Activated CD4-positive, alpha-beta T cell treated with anti-CD3 and anti-CD28 coated beads for 36 hours (primary cell): ENCODE data around the gene SETD1A. TPM values are rescaled to one million over a fixed set of nuclear protein-coding genes. Genes with fewer than 3 reads are reported as not detected.
A peak's percentile ranks its signal among the peaks of the same experiment; 100 is the strongest.

Experiments used
- ATAC-seq: fragments of 200-7000 bp; cut with Tn5 transposase; one replicate; pipeline ENCODE4 v1.10.0; 2021; ENCODE audit warnings: mild to moderate bottlenecking, moderate library complexity
- CTCF ChIA-PET: fragments of 350-600 bp; sonication (Branson Sonifier 250); formaldehyde crosslinking; loops from one replicate; lab custom pipeline; 2021; ENCODE audit warnings: antibody characterized with exemption; lab: Charles Lee
- POLR2A ChIA-PET: fragments of 350-600 bp; sonication (Branson Sonifier 250); formaldehyde crosslinking; loops from one replicate; lab custom pipeline; 2021; ENCODE audit warnings: antibody characterized with exemption, inconsistent platforms; lab: Charles Lee
- DNase-seq: peaks from one replicate; pipeline ENCODE4 v3.0.0-alpha.2; 2020
- H3K27ac Mint-ChIP-seq: one replicate; pipeline ENCODE4 v1.8.0; 2021; ENCODE audit warnings: mixed read lengths
- H3K27me3 Mint-ChIP-seq: one replicate; pipeline ENCODE4 v1.8.0; 2021; ENCODE audit warnings: mixed read lengths
- H3K36me3 Mint-ChIP-seq: one replicate; pipeline ENCODE4 v1.8.0; 2021; ENCODE audit warnings: low read depth, mixed read lengths
- H3K4me1 Mint-ChIP-seq: one replicate; pipeline ENCODE4 v1.8.0; 2021; ENCODE audit warnings: mixed read lengths
- H3K4me3 Mint-ChIP-seq: one replicate; pipeline ENCODE4 v1.8.0; 2021; ENCODE audit warnings: mild to moderate bottlenecking, moderate library complexity, mixed read lengths
- H3K9me3 Mint-ChIP-seq: one replicate; pipeline ENCODE4 v1.8.0; 2021; ENCODE audit warnings: low read depth, mixed read lengths
- intact Hi-C, 2 experiments: fragments of 100-400 bp; cut with DNase I in 1 of 2; cut with micrococcal nuclease in 1 of 2; formaldehyde crosslinking; loops; one replicate each; pipeline versions ENCODE4 v1.14.2 to v1.15.1; 2022 to 2024; cut with DNase I, micrococcal nuclease
- total RNA-seq, 2 experiments: library from RNA; stranded (reverse); gene quantifications; one replicate each; pipeline ENCODE4 v1.2.3, GENCODE V29; 2021

The SETD1A gene
- total RNA-seq, 2 experiments from 2014 or later, result 18.5 to 21.7 TPM

DNA sequence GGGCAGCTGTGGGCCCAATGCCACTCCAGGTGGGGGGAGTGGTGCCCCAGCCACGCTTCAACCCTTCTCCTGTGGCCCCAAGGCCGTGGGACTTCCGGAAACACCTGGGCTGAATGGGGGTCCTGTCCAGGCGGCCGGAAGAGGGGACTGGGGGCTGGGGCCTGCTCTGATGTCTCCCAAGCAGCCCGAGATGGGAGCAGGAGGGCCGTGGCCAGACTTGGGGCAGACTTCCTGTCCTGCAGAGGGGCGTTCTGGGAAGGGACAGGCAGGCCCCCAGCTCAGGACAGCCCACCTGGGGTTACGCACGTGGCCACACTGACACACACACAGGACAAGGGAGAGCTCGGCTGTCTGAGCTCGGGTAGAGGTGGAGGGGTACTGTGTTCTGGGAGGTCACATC lies 32.6 kb downstream of the SETD1A start:
- ChIA-PET POLR2A (interaction anchor here (0.6 kb wide), 1 partner anchor 188 kb away, joined by 7 read pairs; no protein-coding TSS in a partner anchor), CTCF (no interaction called here)
- peaks cover 7% of the 10 kb centered on the region for H3K4me1 Mint-ChIP-seq
- intact Hi-C loops, result loop anchor here in 1 of 2 experiments (10.0 kb wide), 3 partner anchors 55 to 875 kb away; no protein-coding TSS in a partner anchor
- ATAC-seq, result no peak
- no peaks in the 10 kb centered on the region for H3K27me3 Mint-ChIP-seq
- DNase-seq, result no peak
- H3K27ac Mint-ChIP-seq, result no peak overlapping the region
- peaks cover 3% of the 10 kb centered on the region for H3K36me3 Mint-ChIP-seq
- no peaks in the 10 kb centered on the region for H3K9me3 Mint-ChIP-seq
- no peak overlapping the region for H3K4me3 Mint-ChIP-seq

DNA sequence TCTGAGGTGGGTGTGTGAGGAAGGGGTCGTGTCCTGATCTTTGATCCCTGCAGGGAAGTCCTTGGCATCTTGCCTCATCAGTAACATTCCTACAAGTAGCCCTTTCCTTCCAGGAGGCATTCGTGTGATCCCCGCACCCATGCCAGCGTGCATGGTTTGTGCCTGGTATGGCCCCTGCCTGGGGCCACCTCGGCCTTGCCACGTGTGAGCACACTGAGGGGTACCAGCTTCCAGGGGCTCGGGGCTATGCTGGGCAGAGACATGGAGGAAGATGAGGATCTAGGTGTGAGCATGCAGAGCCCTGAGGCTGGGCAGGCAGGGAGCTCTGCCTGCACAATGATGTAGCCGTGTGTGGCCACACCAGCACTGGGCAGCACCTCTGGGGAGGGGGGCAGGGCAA lies 33.5 kb downstream of the SETD1A start:
- intact Hi-C loops, result loop anchor here in 1 of 2 experiments (10.0 kb wide), 3 partner anchors 54 to 874 kb away; no protein-coding TSS in a partner anchor
- ChIA-PET POLR2A (no interaction called here), CTCF (interaction anchor here (0.7 kb wide), 1 partner anchor 454 kb away, joined by 3 read pairs; no protein-coding TSS in a partner anchor)
- peaks cover 8% of the 10 kb centered on the region for H3K4me1 Mint-ChIP-seq
- H3K27me3 Mint-ChIP-seq, result no peaks in the 10 kb centered on the region
- H3K36me3 Mint-ChIP-seq, result peaks cover 3% of the 10 kb centered on the region
- no peak for DNase-seq
- no peak overlapping the region for H3K27ac Mint-ChIP-seq
- H3K4me3 Mint-ChIP-seq, result no peak overlapping the region
- no peaks in the 10 kb centered on the region for H3K9me3 Mint-ChIP-seq
- no peak for ATAC-seq

DNA sequence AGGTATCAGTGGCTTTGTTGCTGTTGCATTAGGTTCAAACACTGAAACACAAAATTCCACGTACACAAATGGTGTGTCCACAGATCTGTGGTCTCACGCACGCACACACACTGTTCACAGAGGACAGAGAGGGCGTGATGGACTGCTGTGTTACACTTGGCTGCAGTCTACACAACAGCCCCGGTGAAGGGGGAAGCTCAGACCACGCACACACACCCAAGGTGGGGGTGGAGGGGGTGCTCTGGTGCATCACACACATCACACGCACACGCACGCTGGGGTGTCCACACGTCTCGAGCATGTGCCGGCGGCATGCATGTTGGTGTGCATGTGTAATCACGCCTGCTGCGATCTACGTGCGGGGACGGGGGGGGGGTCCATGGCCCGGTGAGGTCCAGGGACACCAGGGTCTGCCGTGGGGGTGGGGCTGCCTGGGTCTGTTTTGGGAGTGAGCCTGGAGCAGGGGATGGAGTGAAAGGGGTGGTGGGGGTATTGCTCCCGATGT lies 34.8 kb downstream of the SETD1A start:
- ChIA-PET CTCF (interaction anchor here (0.6 kb wide), 1 partner anchor 171 kb away, joined by 3 read pairs; no protein-coding TSS in a partner anchor), POLR2A (no interaction called here)
- H3K9me3 Mint-ChIP-seq, result no peaks in the 10 kb centered on the region
- no peak overlapping the region for H3K4me3 Mint-ChIP-seq
- H3K27ac Mint-ChIP-seq, result no peak overlapping the region
- intact Hi-C loops, result loop anchor here in 1 of 2 experiments (10.0 kb wide), 3 partner anchors 52 to 872 kb away; no protein-coding TSS in a partner anchor
- DNase-seq (no peak), ATAC-seq (no peak)
- H3K36me3 Mint-ChIP-seq, result no peaks in the 10 kb centered on the region
- peaks cover 3% of the 10 kb centered on the region for H3K27me3 Mint-ChIP-seq
- peaks cover 16% of the 10 kb centered on the region for H3K4me1 Mint-ChIP-seq

DNA sequence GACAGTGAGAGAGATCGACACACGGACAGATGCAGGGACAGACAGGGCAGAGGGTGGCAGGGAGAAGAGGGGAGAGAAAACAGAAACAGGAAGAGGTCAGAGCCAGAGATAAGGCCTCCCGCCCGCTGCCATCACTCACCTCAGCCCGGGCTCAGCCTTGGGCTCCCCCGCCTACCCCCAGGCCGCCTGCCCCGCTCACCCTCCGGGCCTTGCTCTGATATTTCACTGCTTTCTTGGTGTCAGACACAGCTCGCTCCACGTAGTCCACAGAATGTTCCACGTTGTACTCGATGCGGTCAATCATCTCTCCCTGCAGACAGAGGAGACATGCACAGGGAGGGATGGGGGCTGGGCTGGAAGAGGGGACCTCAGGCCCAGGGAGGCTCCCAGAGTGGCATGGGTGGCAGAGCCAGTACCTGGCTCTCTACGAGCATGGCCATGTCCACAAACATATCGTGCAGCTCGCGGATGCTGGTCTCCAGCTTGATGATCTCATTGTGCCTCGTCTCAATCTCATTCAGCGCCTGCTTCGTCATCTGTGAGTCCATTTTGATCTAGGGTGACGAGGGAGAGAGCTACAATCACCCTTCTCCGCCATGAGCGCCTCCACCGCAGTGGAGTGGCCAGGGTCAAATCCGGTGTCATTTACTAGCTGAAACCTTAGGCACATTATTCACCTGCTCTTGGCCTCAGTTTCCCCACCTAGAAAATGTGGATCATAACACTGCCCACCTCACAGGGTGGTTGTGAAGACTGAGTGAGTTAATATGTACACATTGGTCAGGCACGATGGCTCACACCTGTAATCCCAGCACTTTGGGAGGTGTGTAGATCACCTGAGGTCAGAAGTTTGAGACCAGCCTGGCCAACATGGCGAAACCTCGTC lies 35.6 kb downstream of the SETD1A start:
- intact Hi-C loops, result loop anchor here in 1 of 2 experiments (10.0 kb wide), 3 partner anchors 52 to 872 kb away; no protein-coding TSS in a partner anchor
- DNase-seq (no peak), ATAC-seq (no peak)
- ChIA-PET POLR2A (interaction anchor here (0.6 kb wide), 2 partner anchors 186 to 274 kb away, joined by 3 read pairs; partner anchors contain the start of gene FUS), CTCF (interaction anchor here (0.6 to 1.1 kb wide), 5 partner anchors 9 to 170 kb away, joined by 3 read pairs; no protein-coding TSS in a partner anchor)
- peaks cover 3% of the 10 kb centered on the region for H3K27me3 Mint-ChIP-seq
- no peaks in the 10 kb centered on the region for H3K36me3 Mint-ChIP-seq
- no peak overlapping the region for H3K4me3 Mint-ChIP-seq
- no peak overlapping the region for H3K27ac Mint-ChIP-seq
- H3K9me3 Mint-ChIP-seq, result no peaks in the 10 kb centered on the region
- H3K4me1 Mint-ChIP-seq, result peaks cover 16% of the 10 kb centered on the region

DNA sequence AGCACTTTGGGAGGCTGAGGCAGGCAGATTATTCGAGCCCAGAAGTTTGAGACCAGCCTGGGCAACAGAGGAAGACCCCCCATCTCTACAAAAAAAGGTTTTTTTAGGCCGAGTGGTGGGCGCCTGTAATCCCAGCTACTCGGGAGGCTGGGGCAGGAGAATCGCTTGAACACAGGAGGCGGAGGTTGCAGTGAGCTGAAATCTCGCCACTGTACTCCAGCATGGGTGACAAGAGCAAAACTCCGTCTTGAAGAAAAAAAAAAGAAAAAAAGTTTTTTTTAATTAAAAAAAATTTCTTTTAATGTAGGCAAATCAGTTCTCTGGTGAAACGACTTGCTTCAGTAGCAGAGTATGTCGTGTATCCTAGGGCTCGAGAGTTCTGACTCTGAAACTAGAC lies 38.4 kb downstream of the SETD1A start:
- ChIA-PET POLR2A (no interaction called here), CTCF (interaction anchor here (0.6 kb wide), 1 partner anchor 906 kb away, joined by 3 read pairs; no protein-coding TSS in a partner anchor)
- H3K36me3 Mint-ChIP-seq, result no peaks in the 10 kb centered on the region
- no peaks in the 10 kb centered on the region for H3K9me3 Mint-ChIP-seq
- no peak for ATAC-seq
- DNase-seq, result no peak
- peaks cover 16% of the 10 kb centered on the region for H3K4me1 Mint-ChIP-seq
- H3K27ac Mint-ChIP-seq, result no peak overlapping the region
- H3K4me3 Mint-ChIP-seq, result peak overlapping the region; percentile 72
- peaks cover 3% of the 10 kb centered on the region for H3K27me3 Mint-ChIP-seq
- intact Hi-C loops, result loop anchor here (2.0 to 10.0 kb wide), 5 partner anchors 49 to 869 kb away; partner anchors contain the start of gene FBXL19 (in 1 of the 2)

DNA sequence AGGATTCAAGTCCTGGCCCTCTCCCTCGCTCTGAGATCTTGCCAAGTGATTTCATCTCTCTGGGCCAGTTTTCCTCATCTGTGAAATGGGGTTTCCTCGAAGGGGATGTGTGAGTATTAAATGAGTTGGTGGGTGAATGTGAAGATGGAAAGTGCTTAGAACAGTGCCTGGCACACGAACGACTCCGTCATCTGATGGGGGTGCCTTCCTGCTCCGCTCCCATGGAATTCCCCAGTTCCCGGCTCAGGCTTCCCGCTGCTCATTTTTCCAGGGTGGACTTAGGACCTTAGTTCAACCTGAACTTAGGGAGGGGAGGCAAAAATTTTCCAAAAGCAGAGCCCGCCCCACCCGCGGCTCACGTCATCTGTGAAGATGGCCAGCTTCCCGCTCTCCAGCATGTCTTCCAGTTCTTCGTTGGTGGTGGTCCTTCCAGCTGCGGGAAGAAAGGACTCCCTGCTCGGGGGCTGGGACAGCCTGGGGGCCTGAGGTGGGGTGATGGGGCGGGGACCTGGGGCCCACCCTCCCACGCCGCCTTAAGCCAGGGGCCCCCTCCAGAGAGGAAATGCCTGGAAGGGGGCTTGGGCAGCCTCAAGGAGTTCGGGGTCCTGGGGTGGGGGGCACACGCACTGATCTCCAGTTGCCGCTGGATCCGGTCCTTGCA lies 38.9 kb downstream of the SETD1A start:
- intact Hi-C loops, result loop anchor here (2.0 to 10.0 kb wide), 5 partner anchors 48 to 868 kb away; partner anchors contain the start of gene FBXL19 (in 1 of the 2)
- ATAC-seq (no peak), DNase-seq (no peak)
- CTCF ChIA-PET, result interaction anchor here (0.6 kb wide), 1 partner anchor 907 kb away, joined by 3 read pairs; no protein-coding TSS in a partner anchor
- Mint-ChIP-seq H3K27ac (no peak overlapping the region), H3K36me3 (no peaks in the 10 kb centered on the region), H3K9me3 (no peaks in the 10 kb centered on the region), H3K27me3 (peaks cover 3% of the 10 kb centered on the region), H3K4me1 (peaks cover 16% of the 10 kb centered on the region), H3K4me3 (peak overlapping the region; percentile 72)
- POLR2A ChIA-PET, result interaction anchor here (0.8 kb wide), 1 partner anchor 76 kb away, joined by 3 read pairs; no protein-coding TSS in a partner anchor

DNA sequence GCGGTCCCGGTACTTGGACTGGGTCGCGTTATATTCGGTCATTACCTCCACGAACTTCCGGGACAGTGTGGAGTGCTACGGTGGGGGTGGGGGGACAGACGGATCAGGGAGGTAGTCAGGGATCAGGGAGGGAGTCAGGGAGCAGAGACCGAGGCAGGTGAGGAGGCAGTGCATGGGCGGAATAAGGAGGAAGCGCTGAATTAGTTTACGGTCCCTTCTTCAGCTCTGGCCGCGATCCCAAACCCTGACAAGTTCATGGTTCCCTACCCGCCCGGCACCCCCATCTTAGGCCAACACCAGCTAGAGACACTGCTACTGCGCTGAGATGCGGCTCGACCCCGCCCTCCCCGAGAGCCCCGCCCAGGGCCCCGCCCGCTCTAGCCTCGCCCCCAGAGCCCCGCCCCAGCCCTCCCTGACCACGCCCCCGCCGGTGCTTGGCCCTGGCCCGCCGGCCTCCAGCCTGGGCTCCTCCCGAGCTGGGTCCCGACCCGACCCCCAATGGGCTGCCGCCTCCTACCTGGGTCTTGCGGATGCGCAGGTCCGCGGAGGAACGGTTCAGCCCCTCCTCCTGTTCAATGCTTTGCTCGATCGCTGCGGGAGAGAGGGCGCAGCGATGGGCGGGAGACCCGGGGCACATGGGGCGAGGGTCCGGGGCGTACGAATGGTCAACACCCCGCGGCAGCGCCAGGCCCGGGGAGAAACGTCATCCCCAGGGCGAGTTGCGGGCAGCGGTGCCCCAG lies 39.6 kb downstream of the SETD1A start:
- DNase-seq (peak; percentile 94), ATAC-seq (peak; percentile 95)
- intact Hi-C loops, result loop anchor here (1.0 to 10.0 kb wide), 13 partner anchors 36 to 868 kb away; partner anchors contain the start of genes ARMC5 (in 1 of the 2), FBXL19 (in 1 of the 2), KAT8 (in 1 of the 2) and SETD1A (in 1 of the 2)
- Mint-ChIP-seq H3K36me3 (no peaks in the 10 kb centered on the region), H3K27ac (no peak overlapping the region), H3K27me3 (peaks cover 3% of the 10 kb centered on the region), H3K9me3 (no peaks in the 10 kb centered on the region), H3K4me3 (peak overlapping the region; percentile 72), H3K4me1 (peaks cover 16% of the 10 kb centered on the region)
- ChIA-PET POLR2A (interaction anchor here (0.8 kb wide), 1 partner anchor 76 kb away, joined by 3 read pairs; no protein-coding TSS in a partner anchor), CTCF (interaction anchor here (0.6 kb wide), 1 partner anchor 53 kb away, joined by 3 read pairs; no protein-coding TSS in a partner anchor)

DNA sequence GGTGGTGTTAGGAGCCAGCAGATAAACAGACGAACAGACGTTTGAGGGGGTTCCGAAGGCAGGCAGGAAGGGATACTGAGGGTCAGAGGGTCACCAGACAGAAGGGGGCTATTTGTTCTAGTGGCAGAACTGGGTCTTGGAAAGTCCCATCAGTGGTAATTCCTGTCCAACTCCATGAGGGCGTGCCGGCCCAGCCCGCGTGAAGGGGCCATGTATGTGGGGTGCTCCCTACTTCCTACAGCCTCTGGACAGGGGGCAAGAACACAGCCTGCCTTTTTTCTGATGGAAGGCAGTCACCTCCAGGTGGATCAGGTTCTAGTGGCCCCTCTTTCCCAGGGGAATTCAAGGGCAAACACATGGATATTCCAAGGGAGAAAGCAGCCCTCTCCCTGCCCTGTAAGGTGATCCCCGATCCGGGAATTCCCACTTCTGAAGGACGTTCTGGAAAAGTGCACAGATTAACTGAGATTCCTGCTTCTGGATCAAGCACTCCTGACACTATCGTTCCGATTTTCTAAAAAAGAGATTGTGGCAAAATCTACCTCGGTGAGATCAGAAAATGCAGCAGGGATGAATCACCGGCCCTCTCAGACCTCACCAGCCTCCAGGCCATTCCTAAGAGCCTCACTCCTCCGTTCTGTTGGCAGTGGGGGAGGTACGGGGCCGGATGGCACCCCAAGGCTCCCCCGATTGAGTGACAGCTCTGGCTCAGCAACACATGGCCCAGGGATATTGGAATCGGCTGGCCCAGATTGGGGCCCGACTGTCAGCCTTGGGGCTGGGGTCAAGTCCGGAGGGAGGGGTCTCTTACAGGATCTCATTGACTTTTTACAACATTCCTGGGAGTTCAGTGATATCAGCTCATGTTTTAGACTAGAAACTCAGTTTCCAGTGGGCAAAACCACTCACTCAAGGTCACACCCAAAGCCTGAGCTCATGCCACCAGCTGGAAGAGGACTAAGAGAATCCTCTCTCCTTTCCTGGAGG lies 40.5 kb downstream of the SETD1A start:
- ChIA-PET CTCF (interaction anchor here (0.6 to 2.1 kb wide), 6 partner anchors 12 to 336 kb away, joined by 3 to 8 read pairs (median 5); partner anchors contain the start of gene HSD3B7), POLR2A (interaction anchor here (0.6 to 0.8 kb wide), 2 partner anchors 75 to 871 kb away, joined by 3 read pairs; no protein-coding TSS in a partner anchor)
- peak overlapping the region; percentile 72 for H3K4me3 Mint-ChIP-seq
- ATAC-seq (no peak), DNase-seq (no peak)
- H3K27ac Mint-ChIP-seq, result no peak overlapping the region
- intact Hi-C loops, result loop anchor here (1.0 to 10.0 kb wide), 13 partner anchors 35 to 867 kb away; partner anchors contain the start of genes ARMC5 (in 1 of the 2), FBXL19 (in 1 of the 2), KAT8 (in 1 of the 2) and SETD1A (in 1 of the 2)
- H3K4me1 Mint-ChIP-seq, result peaks cover 16% of the 10 kb centered on the region
- H3K9me3 Mint-ChIP-seq, result no peaks in the 10 kb centered on the region
- no peaks in the 10 kb centered on the region for H3K36me3 Mint-ChIP-seq
- H3K27me3 Mint-ChIP-seq, result peaks cover 3% of the 10 kb centered on the region
